NCI-H2029 (cell line): ENCODE results near the gene TMEM19.

ENCODE experiments used
- DNase-seq: peaks from one replicate; lab custom pipeline; 2025; lab: John Stamatoyannopoulos, UW

The TMEM19 gene

GRCh38 chr12:71718611-71719010 is 32.7 kb downstream of the TMEM19 start:
- DNase-seq, result no peak

GRCh38 chr12:71719647-71720370 is 33.9 kb downstream of the TMEM19 start:
- DNase-seq, result no peak

- DNase-seq, result no peak
These were observed 36.1 kb downstream of the TMEM19 start for GRCh38 chr12:71721783-71722505.

GRCh38 chr12:71725011-71725410 is 39.1 kb downstream of the TMEM19 start:
- DNase-seq, result no peak

- DNase-seq, result no peak
These were observed 40.7 kb downstream of the TMEM19 start for GRCh38 chr12:71726548-71726947.

GRCh38 chr12:71727958-71728357 is 42.1 kb downstream of the TMEM19 start:
- DNase-seq, result no peak

GRCh38 chr12:71730936-71731335 is 45.1 kb downstream of the TMEM19 start:
- DNase-seq, result no peak

- DNase-seq, result no peak
These were observed 45.8 kb downstream of the TMEM19 start for GRCh38 chr12:71731439-71732356.

GRCh38 chr12:71732357-71732712 is 46.5 kb downstream of the TMEM19 start:
- DNase-seq, result no peak

- DNase-seq, result no peak
These were observed 51.3 kb downstream of the TMEM19 start for GRCh38 chr12:71737197-71737596.

GRCh38 chr12:71742998-71743397 is 57.1 kb downstream of the TMEM19 start:
- DNase-seq, result no peak

- DNase-seq, result no peak
These were observed 58.8 kb downstream of the TMEM19 start for GRCh38 chr12:71744522-71745300.

GRCh38 chr12:71746974-71747611 is 61.2 kb downstream of the TMEM19 start:
- peak; percentile 30 for DNase-seq

- no peak for DNase-seq
These were observed 62.4 kb downstream of the TMEM19 start for GRCh38 chr12:71748081-71748850.

GRCh38 chr12:71749666-71750065 is 63.8 kb downstream of the TMEM19 start:
- DNase-seq, result no peak

- DNase-seq, result no peak
These were observed 67.0 kb downstream of the TMEM19 start for GRCh38 chr12:71752891-71753290.
